GM19452 (cell line): ENCODE data around the gene SLC10A7.

Experiments used
- ATAC-seq: cut with Tn5 transposase; IDR thresholded peaks from one replicate; pipeline ENCODE4 v1.9.1; 2021; ENCODE audit not compliant: unreplicated experiment

Gene SLC10A7

GRCh38 chr4:146317783-146318182, 204.0 kb downstream of the SLC10A7 start:
- no peak for ATAC-seq

DNA sequence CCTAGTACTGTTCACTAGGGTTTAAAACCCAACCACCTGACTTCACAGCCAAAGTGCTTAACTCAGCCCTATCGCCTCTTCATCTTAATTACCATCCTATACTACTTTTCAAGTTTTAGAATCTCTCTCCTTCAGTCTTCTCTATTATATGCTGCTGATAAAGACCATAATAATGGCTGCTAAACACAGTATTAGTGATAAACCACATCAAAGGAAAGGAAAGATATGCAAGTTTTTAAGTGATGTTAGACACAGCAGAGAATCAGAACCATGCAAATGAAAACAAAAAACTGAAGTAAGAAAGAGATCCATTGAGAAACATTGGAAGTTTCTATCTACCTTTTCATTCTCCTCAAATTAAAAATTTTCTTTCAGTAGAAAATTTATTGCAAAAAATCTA, 206.6 kb downstream of the SLC10A7 start:
- ATAC-seq: no peak

- no peak for ATAC-seq
Observed at GRCh38 chr4:146311238-146311970, 210.3 kb downstream of the SLC10A7 start.

DNA sequence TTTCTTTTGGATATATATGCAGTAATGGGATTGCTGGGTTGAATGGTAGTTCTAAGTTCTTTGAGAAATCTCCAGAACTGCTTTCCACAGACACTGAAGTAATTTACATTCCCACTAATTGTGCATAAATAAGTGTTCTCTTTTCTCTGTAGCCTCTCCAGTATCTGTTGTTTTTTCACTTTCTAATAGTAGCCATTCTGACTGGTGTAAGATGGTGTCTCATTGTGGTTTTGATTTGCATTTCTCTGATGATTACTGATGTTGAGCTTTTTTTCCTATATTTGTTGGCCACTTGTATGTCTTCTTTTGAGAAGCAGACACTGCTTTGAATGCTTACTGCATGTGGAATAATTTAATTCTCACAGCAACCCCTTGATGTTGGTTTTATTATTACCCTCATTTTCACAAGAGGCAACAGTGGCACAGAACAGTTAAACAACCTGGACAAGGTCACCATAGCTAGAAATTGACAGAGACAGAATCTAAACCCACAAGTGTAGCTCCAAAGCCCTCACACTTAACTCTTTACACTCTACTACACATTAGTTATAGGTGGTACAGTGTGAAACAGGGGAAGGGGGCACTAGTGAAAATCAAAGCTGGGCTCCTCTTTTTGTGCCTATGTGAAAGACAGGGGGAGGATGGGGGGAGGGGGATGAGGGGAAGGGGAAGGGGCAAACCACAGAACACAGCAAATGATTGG, 211.3 kb downstream of the SLC10A7 start:
- ATAC-seq: peak; percentile 84

- ATAC-seq: no peak
Observed at GRCh38 chr4:146308951-146309350, 212.8 kb downstream of the SLC10A7 start.

- no peak for ATAC-seq
Observed at GRCh38 chr4:146302822-146303221, 218.9 kb downstream of the SLC10A7 start.

DNA sequence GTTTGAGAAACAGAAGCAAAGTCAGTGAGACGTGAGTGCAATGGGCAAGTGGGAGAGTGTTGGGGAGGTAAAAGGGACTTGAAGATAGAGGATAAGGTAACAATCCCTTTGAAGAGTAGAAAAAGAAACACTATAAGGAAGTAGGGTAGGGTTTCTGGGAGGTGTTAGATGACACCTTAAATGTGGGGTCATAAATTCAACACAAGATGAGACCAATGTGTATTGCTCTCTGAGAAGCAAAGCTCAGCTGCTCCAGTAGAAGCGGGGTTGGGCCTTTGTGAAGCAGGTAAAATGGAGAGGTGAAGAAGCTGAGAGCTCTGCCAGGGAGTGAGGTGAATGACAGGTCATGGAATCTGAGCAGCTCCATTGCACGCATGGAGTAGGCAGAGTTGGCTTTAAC, 222.1 kb downstream of the SLC10A7 start:
- ATAC-seq: no peak

DNA sequence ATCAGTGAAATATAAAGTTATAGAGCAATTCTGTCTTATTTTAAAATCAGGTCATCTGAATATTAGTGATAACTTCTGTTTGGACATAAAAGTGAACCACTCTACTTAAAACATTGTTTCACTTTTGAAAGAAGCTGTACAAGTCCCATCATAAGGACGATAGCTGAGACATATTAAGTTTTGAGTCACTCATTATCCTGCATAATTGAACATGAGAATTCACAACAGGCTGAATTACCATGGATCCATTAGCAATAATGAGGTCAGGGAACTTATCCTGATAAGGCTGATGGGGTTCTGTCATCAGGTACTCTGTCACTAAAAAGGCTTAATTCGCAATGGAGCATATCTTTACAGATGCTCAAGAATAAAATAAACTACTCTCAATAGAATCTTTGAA, 227.0 kb downstream of the SLC10A7 start:
- no peak for ATAC-seq

GRCh38 chr4:146292508-146292907, 229.2 kb downstream of the SLC10A7 start:
- ATAC-seq: no peak

GRCh38 chr4:146291313-146291712, 230.4 kb downstream of the SLC10A7 start:
- ATAC-seq: no peak

GRCh38 chr4:146288193-146288592, 233.5 kb downstream of the SLC10A7 start:
- no peak for ATAC-seq

DNA sequence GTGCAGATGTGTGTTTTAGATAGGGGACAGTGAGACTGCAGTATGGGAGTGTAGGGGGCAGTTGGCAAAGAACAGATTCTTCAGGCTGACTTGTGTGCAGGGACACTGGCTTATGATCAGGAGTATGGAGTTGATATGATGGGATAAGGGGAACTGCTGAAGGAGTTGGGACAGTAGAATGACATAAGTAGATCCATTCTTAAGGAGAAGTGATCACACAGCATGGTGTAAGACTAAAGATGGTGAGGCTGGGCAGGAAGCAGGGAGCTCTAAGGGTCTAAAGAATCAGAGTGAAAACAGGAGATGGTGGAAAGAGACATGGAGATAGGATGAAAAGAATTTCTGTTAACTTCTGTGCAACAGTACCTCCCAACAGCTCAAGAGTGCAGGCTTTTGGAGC, 236.7 kb downstream of the SLC10A7 start:
- ATAC-seq: no peak

DNA sequence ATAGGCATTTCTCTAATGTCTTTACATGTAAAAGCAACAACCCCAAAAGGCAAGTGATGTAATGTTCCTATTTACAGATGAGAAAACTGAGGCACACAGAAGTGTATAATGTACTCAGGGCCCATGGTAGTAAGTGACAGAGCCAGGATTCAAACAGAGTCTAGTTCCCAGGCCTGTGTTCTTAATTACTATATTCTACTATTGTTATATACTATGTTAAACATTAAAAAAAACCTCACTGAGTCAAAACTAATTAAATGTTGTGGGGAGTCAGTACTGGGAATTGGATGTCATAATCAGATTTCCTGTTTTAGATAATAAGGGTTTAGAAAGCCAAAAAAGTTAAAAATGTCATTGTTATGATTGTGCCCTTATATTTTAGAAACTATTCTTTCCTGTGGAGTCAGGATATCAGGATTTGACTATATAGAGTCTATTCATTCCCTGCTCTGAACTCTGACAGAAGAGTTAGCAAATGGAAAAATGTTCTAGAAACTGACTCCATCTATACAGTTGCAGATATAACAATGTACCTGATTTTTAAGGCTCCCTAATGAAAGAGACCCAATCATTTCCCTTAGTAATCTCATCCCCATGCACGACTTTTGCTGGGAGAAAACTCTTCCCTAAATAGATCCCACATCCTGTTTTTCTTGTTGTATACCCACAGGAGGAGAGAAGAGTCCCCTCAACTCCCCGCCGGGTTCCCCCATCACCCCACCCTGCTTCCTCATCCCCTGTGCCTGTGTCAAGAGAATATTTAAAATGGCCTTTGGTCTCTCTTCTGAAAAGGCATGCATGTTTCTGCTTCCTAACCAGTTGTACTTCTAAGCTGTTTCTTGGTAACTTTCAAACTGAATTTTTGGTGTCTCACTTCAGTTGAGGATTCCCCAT, 237.7 kb downstream of the SLC10A7 start:
- ATAC-seq: no peak

DNA sequence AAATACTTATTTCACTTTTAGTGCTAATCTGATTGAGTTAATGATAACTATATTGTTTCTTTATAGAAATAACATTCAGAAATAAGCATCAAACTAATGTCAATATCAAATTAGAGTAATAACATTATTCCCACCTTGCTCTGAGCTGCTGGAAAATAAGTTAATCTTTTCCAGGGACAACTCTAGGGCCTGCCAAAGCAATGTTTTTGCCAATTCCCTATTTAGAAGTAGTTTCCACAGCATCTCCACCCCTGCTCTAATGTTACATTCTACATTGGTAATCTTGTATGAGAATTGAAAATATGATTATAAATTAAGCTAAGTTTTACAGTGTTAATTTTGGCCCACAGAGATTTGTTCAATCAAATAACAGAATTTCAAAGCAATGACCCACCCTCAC, 239.1 kb downstream of the SLC10A7 start:
- no peak for ATAC-seq

DNA sequence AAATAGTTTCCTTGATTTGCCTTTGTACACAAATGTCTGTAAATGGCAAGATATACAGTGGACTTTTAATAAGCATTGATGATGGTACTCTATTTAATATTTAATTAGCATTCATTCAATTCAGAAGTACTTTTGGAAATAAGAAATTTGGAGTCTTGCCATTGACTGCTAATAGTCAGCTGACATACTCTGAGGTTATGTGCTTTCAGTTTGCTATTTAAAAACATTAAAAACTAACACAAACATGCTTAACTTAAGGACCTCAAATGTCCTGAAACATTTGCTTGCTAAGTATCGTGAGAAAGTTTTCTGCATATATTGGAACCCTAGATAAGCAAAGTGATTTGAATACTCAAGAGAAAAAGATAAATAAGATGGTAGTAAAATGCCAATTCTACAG, 242.8 kb downstream of the SLC10A7 start:
- ATAC-seq: no peak

DNA sequence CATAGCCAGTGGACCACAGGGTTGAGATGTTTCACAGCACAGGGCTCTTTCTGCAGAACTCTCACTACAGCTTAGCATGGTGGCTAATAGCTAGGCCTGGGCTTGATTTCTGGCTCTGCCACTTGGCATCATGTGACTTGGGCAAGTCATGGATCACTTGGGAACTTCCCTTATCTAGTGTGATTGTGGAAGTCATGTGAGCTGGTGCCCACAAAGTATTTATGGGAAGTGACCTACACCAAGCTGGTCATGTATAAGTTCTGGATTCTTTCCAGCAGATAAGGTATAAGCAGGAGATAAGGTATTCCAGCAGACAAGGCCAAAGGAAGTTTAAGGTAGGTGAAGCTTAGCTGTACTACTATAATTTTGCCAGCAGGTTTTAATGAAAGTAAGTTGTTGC, 246.4 kb downstream of the SLC10A7 start:
- no peak for ATAC-seq

GRCh38 chr4:146274774-146275173, 247.0 kb downstream of the SLC10A7 start:
- no peak for ATAC-seq

DNA sequence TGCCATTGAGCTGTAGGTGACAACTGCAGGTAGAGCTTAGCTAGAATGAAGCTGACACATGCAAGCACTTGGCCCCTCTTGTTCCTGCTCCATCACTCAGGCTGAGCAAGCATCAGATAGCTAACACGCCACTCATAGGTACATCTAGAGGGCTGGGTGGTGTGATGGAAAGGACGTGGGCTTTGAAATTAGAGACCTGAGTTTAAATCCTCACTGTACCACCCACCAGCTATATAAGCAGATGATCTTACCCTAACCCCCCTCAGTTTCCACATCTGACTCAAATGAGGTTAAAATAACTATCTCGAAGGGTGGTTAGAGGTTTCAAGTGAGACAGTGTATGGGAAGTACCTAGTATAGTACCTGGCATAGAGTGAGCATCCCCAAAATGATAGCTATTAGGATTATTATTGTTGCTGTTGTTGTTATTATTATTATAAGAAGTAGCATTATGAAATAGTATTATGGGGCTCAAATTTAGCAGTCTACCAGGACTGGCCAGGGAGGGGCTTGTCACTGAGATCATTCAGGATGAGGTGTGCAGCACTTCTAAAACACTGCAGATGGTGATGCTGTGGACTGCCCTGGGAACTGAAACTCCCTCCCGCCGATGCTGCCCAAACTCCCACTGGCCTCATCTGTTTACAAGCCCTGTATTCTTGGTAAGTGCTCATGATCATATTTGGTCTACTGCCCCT, 248.4 kb downstream of the SLC10A7 start:
- peak; percentile 65 for ATAC-seq

DNA sequence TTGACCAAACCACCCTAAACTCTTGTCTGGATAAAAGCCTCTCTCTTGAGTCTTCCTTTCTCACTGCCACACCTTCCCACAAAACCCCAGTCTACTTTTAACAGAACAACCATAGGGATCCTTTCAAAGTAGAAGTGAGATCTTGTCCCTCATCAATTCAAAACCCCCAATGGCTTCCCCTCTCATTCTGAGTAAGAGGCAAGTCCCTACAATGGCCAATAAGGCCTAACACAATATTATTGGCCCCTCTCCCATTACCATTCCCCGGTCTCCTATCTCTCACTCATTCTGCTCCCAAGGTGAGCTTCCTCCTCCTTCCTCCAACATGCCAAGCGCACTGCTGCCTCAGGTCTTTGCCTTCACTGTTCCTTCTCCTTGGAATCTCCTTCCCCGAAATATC, 250.3 kb downstream of the SLC10A7 start:
- no peak for ATAC-seq

GRCh38 chr4:146269228-146269653, 252.5 kb downstream of the SLC10A7 start:
- peak; percentile 58 for ATAC-seq

GRCh38 chr4:146267826-146268225, 253.9 kb downstream of the SLC10A7 start:
- no peak for ATAC-seq
